ENCODE data around the gene ENDOV. TPM values are rescaled to one million over a fixed set of nuclear protein-coding genes. Genes with fewer than 3 reads are reported as not detected.

The ENDOV gene
- total and polyA plus RNA-seq, 4 donors: 5.7 to 11.9 (median 8.3) TPM

GRCh38 chr17:80482058-80482318 lies 67.0 kb downstream of the ENDOV start (continued):
- TF ChIP-seq, protein P1, sequence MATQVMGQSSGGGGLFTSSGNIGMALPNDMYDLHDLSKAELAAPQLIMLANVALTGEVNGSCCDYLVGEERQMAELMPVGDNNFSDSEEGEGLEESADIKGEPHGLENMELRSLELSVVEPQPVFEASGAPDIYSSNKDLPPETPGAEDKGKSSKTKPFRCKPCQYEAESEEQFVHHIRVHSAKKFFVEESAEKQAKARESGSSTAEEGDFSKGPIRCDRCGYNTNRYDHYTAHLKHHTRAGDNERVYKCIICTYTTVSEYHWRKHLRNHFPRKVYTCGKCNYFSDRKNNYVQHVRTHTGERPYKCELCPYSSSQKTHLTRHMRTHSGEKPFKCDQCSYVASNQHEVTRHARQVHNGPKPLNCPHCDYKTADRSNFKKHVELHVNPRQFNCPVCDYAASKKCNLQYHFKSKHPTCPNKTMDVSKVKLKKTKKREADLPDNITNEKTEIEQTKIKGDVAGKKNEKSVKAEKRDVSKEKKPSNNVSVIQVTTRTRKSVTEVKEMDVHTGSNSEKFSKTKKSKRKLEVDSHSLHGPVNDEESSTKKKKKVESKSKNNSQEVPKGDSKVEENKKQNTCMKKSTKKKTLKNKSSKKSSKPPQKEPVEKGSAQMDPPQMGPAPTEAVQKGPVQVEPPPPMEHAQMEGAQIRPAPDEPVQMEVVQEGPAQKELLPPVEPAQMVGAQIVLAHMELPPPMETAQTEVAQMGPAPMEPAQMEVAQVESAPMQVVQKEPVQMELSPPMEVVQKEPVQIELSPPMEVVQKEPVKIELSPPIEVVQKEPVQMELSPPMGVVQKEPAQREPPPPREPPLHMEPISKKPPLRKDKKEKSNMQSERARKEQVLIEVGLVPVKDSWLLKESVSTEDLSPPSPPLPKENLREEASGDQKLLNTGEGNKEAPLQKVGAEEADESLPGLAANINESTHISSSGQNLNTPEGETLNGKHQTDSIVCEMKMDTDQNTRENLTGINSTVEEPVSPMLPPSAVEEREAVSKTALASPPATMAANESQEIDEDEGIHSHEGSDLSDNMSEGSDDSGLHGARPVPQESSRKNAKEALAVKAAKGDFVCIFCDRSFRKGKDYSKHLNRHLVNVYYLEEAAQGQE (IDR thresholded peaks at IDR 0.05): no peak
- TF ChIP-seq HNF4G (IDR thresholded peaks at IDR 0.05) (no peak), FOXA2 (IDR thresholded peaks at IDR 0.05) (no peak)
- TF ChIP-seq, protein P2, sequence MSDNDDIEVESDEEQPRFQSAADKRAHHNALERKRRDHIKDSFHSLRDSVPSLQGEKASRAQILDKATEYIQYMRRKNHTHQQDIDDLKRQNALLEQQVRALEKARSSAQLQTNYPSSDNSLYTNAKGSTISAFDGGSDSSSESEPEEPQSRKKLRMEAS (IDR thresholded peaks at IDR 0.05): no peak

GRCh38 chr17:80482555-80483308 lies 67.8 kb downstream of the ENDOV start:
- DNase-seq (ENCODE audit: low spot score): no peak
- Histone ChIP-seq H3K27ac (ENCODE audit: low read depth in 1 of 2, low read length in 2 of 2) (no peak overlapping the region), H3K9me3 (ENCODE audit: control insufficient read depth in 4 of 4, low read length in 3 of 4) (peaks cover 0 to 8% (median 2%) of the 10 kb centered on the region in 4 donors), H3K27me3 (ENCODE audit: control insufficient read depth in 4 of 4, insufficient read depth in 4 of 4, low read length in 3 of 4) (peaks cover 0 to 13% (median 6%) of the 10 kb centered on the region in 4 donors), H3K4me3 (ENCODE audit: low read depth in 1 of 3, low read length in 3 of 3) (no peak overlapping the region), H3K36me3 (ENCODE audit: control insufficient read depth in 4 of 4, insufficient read depth in 3 of 4, low read depth in 1 of 4, low read length in 3 of 4) (no peaks in the 10 kb centered on the region), H3K9ac (ENCODE audit: low read depth in 1 of 2, low read length in 2 of 2) (no peak overlapping the region), H3K4me1 (ENCODE audit: control insufficient read depth in 4 of 4, insufficient read depth in 4 of 4, low read length in 3 of 4) (peaks cover 0 to 10% (median 7%) of the 10 kb centered on the region in 4 donors)
- TF ChIP-seq ZBTB33 (IDR thresholded peaks at IDR 0.05) (no peak), CTCF (IDR thresholded peaks at IDR 0.05; ENCODE audit: low read depth, low read length, missing input control) (no peak), JUND (IDR thresholded peaks at IDR 0.05) (no peak), SP1 (IDR thresholded peaks at IDR 0.05) (no peak), EGR1 (IDR thresholded peaks at IDR 0.05; ENCODE audit: low read depth in 2 of 2) (no peak), RAD21 (IDR thresholded peaks at IDR 0.05) (no peak)
- TF ChIP-seq, protein P2 (IDR thresholded peaks at IDR 0.05): no peak
- WGBS: 56% methylated on average over 16 of the region's 16 CpGs

DNA sequence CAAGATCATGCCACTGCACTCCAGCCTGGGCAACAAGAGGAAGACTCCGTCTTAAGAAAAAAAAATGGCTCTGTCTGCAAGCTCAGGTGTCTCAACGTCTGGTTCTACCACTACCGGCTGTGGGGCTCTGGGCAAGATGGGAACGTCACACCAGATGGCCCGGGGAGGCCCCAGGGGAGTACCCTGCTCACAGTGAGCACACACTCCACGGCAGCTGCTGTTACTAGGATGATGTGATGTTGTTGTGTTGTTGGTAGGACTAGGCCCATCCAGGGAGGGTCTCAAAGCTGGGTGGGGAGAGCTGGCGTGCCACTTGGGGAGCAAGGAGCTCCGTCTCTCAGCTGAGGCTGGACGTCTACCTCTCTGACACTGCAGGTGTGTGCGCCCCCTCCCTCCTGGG lies 70.9 kb downstream of the ENDOV start:
- DNase-seq (ENCODE audit: low spot score): no peak
- Histone ChIP-seq H3K4me3 (ENCODE audit: low read depth in 1 of 3, low read length in 3 of 3) (no peak overlapping the region), H3K4me1 (ENCODE audit: control insufficient read depth in 4 of 4, insufficient read depth in 4 of 4, low read length in 3 of 4) (no peaks in the 10 kb centered on the region), H3K27ac (ENCODE audit: low read depth in 1 of 2, low read length in 2 of 2) (no peak overlapping the region), H3K9ac (ENCODE audit: low read depth in 1 of 2, low read length in 2 of 2) (no peak overlapping the region), H3K9me3 (ENCODE audit: control insufficient read depth in 4 of 4, low read length in 3 of 4) (peaks cover 0 to 8% (median 2%) of the 10 kb centered on the region in 4 donors), H3K27me3 (ENCODE audit: control insufficient read depth in 4 of 4, insufficient read depth in 4 of 4, low read length in 3 of 4) (peaks cover 0 to 7% (median under 1%) of the 10 kb centered on the region in 4 donors), H3K36me3 (ENCODE audit: control insufficient read depth in 4 of 4, insufficient read depth in 3 of 4, low read depth in 1 of 4, low read length in 3 of 4) (no peaks in the 10 kb centered on the region)
- 80% methylated on average over 10 of the region's 10 CpGs for WGBS
- TF ChIP-seq TAF1 (conservative IDR thresholded peaks at IDR 0.05) (no peak), ATF3 (IDR thresholded peaks at IDR 0.05) (no peak), YY1 (IDR thresholded peaks at IDR 0.05) (no peak), HNF4A (conservative IDR thresholded peaks at IDR 0.05) (no peak), CTCF (IDR thresholded peaks at IDR 0.05; ENCODE audit: low read depth, low read length, missing input control) (no peak), HNF4G (IDR thresholded peaks at IDR 0.05) (no peak), RAD21 (IDR thresholded peaks at IDR 0.05) (no peak), RXRA (IDR thresholded peaks at IDR 0.05) (no peak)

Measured in liver (tissue), 9 donors.